KMS-11 (cell line): ENCODE data around the gene C9orf72.

Experiments used
- H2AFZ ChIP-seq: fragments of 200-600 bp; sonication (generic); 2 replicates; pipeline ENCODE4 v1.6.1; 2016; ENCODE audit warnings: antibody characterized with exemption, mixed run types, low read depth
- H3K27ac ChIP-seq: fragments of 200-600 bp; sonication (generic); 2 replicates; pipeline ENCODE4 v1.6.1; 2016; ENCODE audit warnings: mild to moderate bottlenecking, mixed run types
- H3K27me3 ChIP-seq: fragments of 200-600 bp; sonication (generic); 2 replicates; pipeline ENCODE4 v1.6.1; 2017; ENCODE audit warnings: mild to moderate bottlenecking, low read depth, mixed run types, moderate library complexity; ENCODE audit not compliant: insufficient read depth
- H3K36me3 ChIP-seq: fragments of 200-600 bp; sonication (generic); 2 replicates; pipeline ENCODE4 v1.6.1; 2017; ENCODE audit warnings: mild to moderate bottlenecking, mixed run types; ENCODE audit not compliant: insufficient read depth
- H3K4me1 ChIP-seq: fragments of 200-600 bp; sonication (generic); 2 replicates; pipeline ENCODE4 v1.6.1; 2016; ENCODE audit warnings: mild to moderate bottlenecking, low read depth, mixed run types; ENCODE audit not compliant: poor library complexity, severe bottlenecking
- H3K4me2 ChIP-seq: fragments of 200-600 bp; sonication (generic); 2 replicates; pipeline ENCODE4 v1.7.0; 2016; ENCODE audit warnings: mild to moderate bottlenecking, mixed run types
- H3K4me3 ChIP-seq: fragments of 200-600 bp; sonication (generic); IDR thresholded peaks from 2 replicates; pipeline ENCODE4 v1.6.1; 2017; ENCODE audit warnings: low read depth, low read length, mixed read lengths; ENCODE audit not compliant: insufficient read depth
- H3K79me2 ChIP-seq: fragments of 200-600 bp; sonication (generic); 2 replicates; pipeline ENCODE4 v1.6.1; 2016; ENCODE audit warnings: low read depth, mixed run types; ENCODE audit not compliant: insufficient read depth
- H3K9ac ChIP-seq: fragments of 200-600 bp; sonication (generic); 2 replicates; pipeline ENCODE4 v1.6.1; 2016; ENCODE audit warnings: mild to moderate bottlenecking, mixed run types
- H4K20me1 ChIP-seq: fragments of 200-600 bp; sonication (generic); 2 replicates; pipeline ENCODE4 v1.6.1; 2016; ENCODE audit warnings: mild to moderate bottlenecking, mixed run types; ENCODE audit not compliant: insufficient read depth
- TF ChIP-seq, protein P1 (sequence below): fragments of 200-600 bp; sonication (generic); conservative IDR thresholded peaks from 2 replicates; pipeline ENCODE4 v1.6.1; 2017; ENCODE audit warnings: low read depth, mild to moderate bottlenecking, antibody characterized with exemption, low read length, moderate library complexity, mixed read lengths

The C9orf72 gene

DNA sequence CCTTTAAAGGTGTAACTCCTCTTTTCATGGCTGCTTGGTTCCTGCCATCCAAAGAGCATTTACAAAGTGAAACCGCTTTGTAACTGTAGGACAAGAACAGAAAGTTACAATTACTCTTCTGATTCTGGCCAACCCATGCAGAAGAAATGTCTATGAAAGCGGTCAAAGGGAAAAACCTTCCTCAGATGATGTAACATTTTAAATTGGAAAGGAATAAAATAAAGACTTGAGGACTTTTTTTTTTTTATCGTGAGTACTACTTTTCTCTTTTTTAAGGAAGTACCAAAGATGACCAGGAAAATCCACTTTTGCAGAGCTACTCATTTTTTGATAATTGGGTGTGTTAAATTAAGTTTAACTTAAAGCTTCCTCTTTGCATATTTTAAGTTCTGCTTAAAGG, 13.0 kb upstream of the C9orf72 start:
- Histone ChIP-seq H4K20me1 (no peaks in the 10 kb centered on the region), H3K4me2 (no peak overlapping the region), H3K36me3 (no peaks in the 10 kb centered on the region), H3K4me3 (no peak overlapping the region), H3K27ac (no peak overlapping the region), H3K27me3 (no peaks in the 10 kb centered on the region), H3K9ac (no peak overlapping the region), H3K4me1 (no peaks in the 10 kb centered on the region), H3K79me2 (no peaks in the 10 kb centered on the region), H2AFZ (no peak overlapping the region)
- TF ChIP-seq, protein P1, sequence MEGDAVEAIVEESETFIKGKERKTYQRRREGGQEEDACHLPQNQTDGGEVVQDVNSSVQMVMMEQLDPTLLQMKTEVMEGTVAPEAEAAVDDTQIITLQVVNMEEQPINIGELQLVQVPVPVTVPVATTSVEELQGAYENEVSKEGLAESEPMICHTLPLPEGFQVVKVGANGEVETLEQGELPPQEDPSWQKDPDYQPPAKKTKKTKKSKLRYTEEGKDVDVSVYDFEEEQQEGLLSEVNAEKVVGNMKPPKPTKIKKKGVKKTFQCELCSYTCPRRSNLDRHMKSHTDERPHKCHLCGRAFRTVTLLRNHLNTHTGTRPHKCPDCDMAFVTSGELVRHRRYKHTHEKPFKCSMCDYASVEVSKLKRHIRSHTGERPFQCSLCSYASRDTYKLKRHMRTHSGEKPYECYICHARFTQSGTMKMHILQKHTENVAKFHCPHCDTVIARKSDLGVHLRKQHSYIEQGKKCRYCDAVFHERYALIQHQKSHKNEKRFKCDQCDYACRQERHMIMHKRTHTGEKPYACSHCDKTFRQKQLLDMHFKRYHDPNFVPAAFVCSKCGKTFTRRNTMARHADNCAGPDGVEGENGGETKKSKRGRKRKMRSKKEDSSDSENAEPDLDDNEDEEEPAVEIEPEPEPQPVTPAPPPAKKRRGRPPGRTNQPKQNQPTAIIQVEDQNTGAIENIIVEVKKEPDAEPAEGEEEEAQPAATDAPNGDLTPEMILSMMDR: no peak

DNA sequence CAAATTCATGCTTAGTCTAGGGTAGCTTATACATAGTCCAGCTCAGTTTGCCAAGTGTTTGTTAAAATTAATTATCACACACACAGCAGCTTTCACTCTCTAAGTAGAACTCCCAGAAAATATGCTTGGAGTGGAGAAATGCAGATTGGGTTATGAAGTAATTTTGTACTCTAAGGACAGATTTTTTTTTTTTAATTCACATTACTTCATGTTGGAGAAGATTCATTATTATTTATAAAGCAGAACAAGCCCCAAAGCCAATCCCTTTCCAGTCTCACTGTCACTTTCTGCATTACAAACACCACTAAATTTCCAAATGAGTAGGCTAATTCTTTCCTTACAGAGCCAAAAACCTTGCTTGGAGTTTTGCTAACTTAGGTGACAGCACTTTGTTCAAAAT, 11.7 kb upstream of the C9orf72 start:
- H3K27ac ChIP-seq: no peak overlapping the region
- no peaks in the 10 kb centered on the region for H3K36me3 ChIP-seq
- no peak overlapping the region for H2AFZ ChIP-seq
- TF ChIP-seq, protein P1: no peak
- H4K20me1 ChIP-seq: no peaks in the 10 kb centered on the region
- no peak overlapping the region for H3K4me3 ChIP-seq
- no peaks in the 10 kb centered on the region for H3K4me1 ChIP-seq
- H3K4me2 ChIP-seq: no peak overlapping the region
- no peaks in the 10 kb centered on the region for H3K27me3 ChIP-seq
- H3K9ac ChIP-seq: no peak overlapping the region
- no peaks in the 10 kb centered on the region for H3K79me2 ChIP-seq

DNA sequence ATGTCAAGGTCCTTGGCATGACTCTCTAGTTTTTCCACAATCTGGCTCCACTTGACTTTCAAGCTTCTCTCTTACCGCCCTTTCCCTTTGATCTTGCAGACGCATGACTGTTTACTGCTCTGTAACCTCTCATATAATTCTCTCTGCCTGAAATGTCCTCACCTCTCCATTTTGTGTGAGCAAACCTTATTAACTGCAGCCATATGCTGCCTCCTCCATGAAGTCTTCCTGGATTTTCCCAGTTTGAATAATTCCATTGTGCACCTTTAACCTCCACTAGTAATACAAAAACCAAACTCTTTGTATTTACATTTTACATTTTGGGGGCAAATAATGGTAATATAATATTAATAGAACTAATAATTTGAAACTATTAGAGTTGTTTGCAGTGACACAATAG, 9.5 kb upstream of the C9orf72 start:
- TF ChIP-seq, protein P1: no peak
- H3K79me2 ChIP-seq: no peaks in the 10 kb centered on the region

DNA sequence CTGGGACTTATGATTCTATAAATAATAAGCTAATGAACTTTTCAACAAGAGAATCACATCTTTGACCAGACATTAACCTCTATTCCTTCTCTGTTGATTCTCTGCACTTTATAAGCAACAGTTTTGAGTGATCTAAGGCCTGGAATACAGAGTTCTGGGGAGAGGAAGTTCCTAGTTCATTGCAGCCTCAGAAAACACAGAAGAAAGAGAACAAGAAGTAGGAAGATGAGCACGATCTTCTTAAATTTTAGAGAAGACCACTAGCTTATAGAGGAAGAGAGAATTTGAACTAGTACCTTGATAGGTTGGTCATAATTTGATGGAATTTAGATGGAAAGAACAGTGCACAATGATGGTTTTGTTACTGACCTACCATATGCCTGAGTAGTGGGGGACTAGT, 8.5 kb upstream of the C9orf72 start:
- Histone ChIP-seq H3K4me1 (no peaks in the 10 kb centered on the region), H3K36me3 (no peaks in the 10 kb centered on the region), H3K9ac (no peak overlapping the region), H3K4me2 (no peak overlapping the region), H3K27me3 (no peaks in the 10 kb centered on the region), H3K4me3 (no peak overlapping the region), H4K20me1 (no peaks in the 10 kb centered on the region), H3K79me2 (no peaks in the 10 kb centered on the region), H3K27ac (no peak overlapping the region), H2AFZ (no peak overlapping the region)
- TF ChIP-seq, protein P1: no peak

More for the DNA sequence above, 9.5 kb upstream of the C9orf72 start:
- no peaks in the 10 kb centered on the region for H4K20me1 ChIP-seq
- H3K4me2 ChIP-seq: no peak overlapping the region
- no peak overlapping the region for H3K4me3 ChIP-seq
- H3K4me1 ChIP-seq: no peaks in the 10 kb centered on the region
- no peak overlapping the region for H2AFZ ChIP-seq
- H3K36me3 ChIP-seq: no peaks in the 10 kb centered on the region
- no peak overlapping the region for H3K9ac ChIP-seq
- no peaks in the 10 kb centered on the region for H3K27me3 ChIP-seq
- H3K27ac ChIP-seq: no peak overlapping the region
